ENCODE measurements around the gene MAPK11. TPM values are rescaled to one million over a fixed set of nuclear protein-coding genes. Genes with fewer than 3 reads are reported as not detected.

The MAPK11 gene
- polyA plus RNA-seq, 1 donor (not counting 4 experiments of a cell fraction or from before 2014, with no cell fraction given) = 4.6 TPM

GRCh38 chr22:50272044-50272802 is 2.0 kb upstream of the MAPK11 start:
- Histone ChIP-seq H3K9ac (ENCODE audit: control insufficient read depth, extremely low read depth, insufficient read depth, low read length) (no peak overlapping the region), H3K9me1 (ENCODE audit: control insufficient read depth, extremely low read depth, insufficient read depth, low read length) (no peaks in the 10 kb centered on the region), H3K4me3 (ENCODE audit: control insufficient read depth in 2 of 3, extremely low read depth in 1 of 3, insufficient read depth in 2 of 3, low read depth in 1 of 3, low read length in 3 of 3) (no peak overlapping the region), H3K27ac (ENCODE audit: control insufficient read depth, insufficient read depth, low read length) (no peak overlapping the region), H4K20me1 (ENCODE audit: control insufficient read depth, extremely low read depth, insufficient read depth, low read length) (peaks cover 6% of the 10 kb centered on the region), H3K36me3 (ENCODE audit: control insufficient read depth in 2 of 2, extremely low read depth in 1 of 2, insufficient read depth in 2 of 2, low read length in 2 of 2) (peaks cover 13 to 22% of the 10 kb centered on the region in 2 experiments), H3K9me3 (ENCODE audit: control insufficient read depth, low read depth, low read length) (peaks cover 2% of the 10 kb centered on the region), H3K27me3 (ENCODE audit: control insufficient read depth, extremely low read depth, insufficient read depth, low read length) (peaks cover 5% of the 10 kb centered on the region), H3K79me2 (ENCODE audit: control insufficient read depth, insufficient read depth, low read length) (no peaks in the 10 kb centered on the region), H3K4me1 (ENCODE audit: control insufficient read depth, extremely low read depth, insufficient read depth, low read length) (peaks cover 20% of the 10 kb centered on the region), H2AFZ (ENCODE audit: control insufficient read depth, low read length) (no peak overlapping the region), H3K4me2 (ENCODE audit: control insufficient read depth, extremely low read depth, insufficient read depth, low read depth, low read length) (no peak overlapping the region)
- DNase-seq (ENCODE audit: low read depth, low spot score) = no peak
- no peak for FAIRE-seq
- dilution Hi-C loops (cut with MboI; ENCODE audit: extremely low pct_ligation_motif_present, low sequenced_read_pairs) = no loop called here
- TF ChIP-seq EZH2 (IDR thresholded peaks at IDR 0.05; ENCODE audit: low read length) (no peak), CTCF (optimal IDR thresholded peaks at IDR 0.05 in 1 of 3, IDR thresholded peaks at IDR 0.05 in 1 of 3, conservative IDR thresholded peaks at IDR 0.05 in 1 of 3; ENCODE audit: extremely low read depth in 1 of 3, insufficient read depth in 2 of 3, low read length in 3 of 3) (no peak)

GRCh38 chr22:50271519-50271970 is 1.4 kb upstream of the MAPK11 start:
- peak overlapping the region in 2 of 3 experiments; percentile 59 to 74 for H3K4me3 ChIP-seq (ENCODE audit: control insufficient read depth in 2 of 3, extremely low read depth in 1 of 3, insufficient read depth in 2 of 3, low read depth in 1 of 3, low read length in 3 of 3)
- H3K27ac ChIP-seq (ENCODE audit: control insufficient read depth, insufficient read depth, low read length) = no peak overlapping the region
- no peak overlapping the region for H2AFZ ChIP-seq (ENCODE audit: control insufficient read depth, low read length)
- peaks cover 6% of the 10 kb centered on the region for H4K20me1 ChIP-seq (ENCODE audit: control insufficient read depth, extremely low read depth, insufficient read depth, low read length)
- DNase-seq (ENCODE audit: low read depth, low spot score) = no peak
- no peak for FAIRE-seq
- H3K27me3 ChIP-seq (ENCODE audit: control insufficient read depth, extremely low read depth, insufficient read depth, low read length) = peaks cover 5% of the 10 kb centered on the region
- dilution Hi-C loops (cut with MboI; ENCODE audit: extremely low pct_ligation_motif_present, low sequenced_read_pairs) = no loop called here
- TF ChIP-seq EZH2 (IDR thresholded peaks at IDR 0.05; ENCODE audit: low read length) = no peak
- peak in 2 of 3 experiments; percentile 38 to 47 for TF ChIP-seq CTCF (optimal IDR thresholded peaks at IDR 0.05 in 1 of 3, IDR thresholded peaks at IDR 0.05 in 1 of 3, conservative IDR thresholded peaks at IDR 0.05 in 1 of 3; ENCODE audit: extremely low read depth in 1 of 3, insufficient read depth in 2 of 3, low read length in 3 of 3)
- H3K4me2 ChIP-seq (ENCODE audit: control insufficient read depth, extremely low read depth, insufficient read depth, low read depth, low read length) = peak overlapping the region; percentile 87
- H3K4me1 ChIP-seq (ENCODE audit: control insufficient read depth, extremely low read depth, insufficient read depth, low read length) = peaks cover 20% of the 10 kb centered on the region
- H3K9me3 ChIP-seq (ENCODE audit: control insufficient read depth, low read depth, low read length) = peaks cover 2% of the 10 kb centered on the region
- H3K9ac ChIP-seq (ENCODE audit: control insufficient read depth, extremely low read depth, insufficient read depth, low read length) = no peak overlapping the region
- peaks cover 13 to 19% of the 10 kb centered on the region in 2 experiments for H3K36me3 ChIP-seq (ENCODE audit: control insufficient read depth in 2 of 2, extremely low read depth in 1 of 2, insufficient read depth in 2 of 2, low read length in 2 of 2)
- no peaks in the 10 kb centered on the region for H3K9me1 ChIP-seq (ENCODE audit: control insufficient read depth, extremely low read depth, insufficient read depth, low read length)
- no peaks in the 10 kb centered on the region for H3K79me2 ChIP-seq (ENCODE audit: control insufficient read depth, insufficient read depth, low read length)

All from keratinocyte (primary cell).